Osteocyte (in vitro differentiated cells): ENCODE measurements around the gene TPK1. TPM values are rescaled to one million over a fixed set of nuclear protein-coding genes. Genes with fewer than 3 reads are reported as not detected.

Experiments used
- DNase-seq: peaks from one replicate; pipeline ENCODE4 v3.0.0; 2021; ENCODE audit warnings: mixed read lengths; ENCODE audit not compliant: unreplicated experiment; ENCODE audit errors: extremely low spot score
- H3K27ac Mint-ChIP-seq: one replicate; pipeline ENCODE4 v1.8.0; 2021; ENCODE audit warnings: mild to moderate bottlenecking, mixed read lengths; ENCODE audit not compliant: unreplicated experiment
- H3K27me3 Mint-ChIP-seq: one replicate; pipeline ENCODE4 v1.8.0; 2021; ENCODE audit warnings: mixed read lengths; ENCODE audit not compliant: unreplicated experiment
- H3K36me3 Mint-ChIP-seq: one replicate; pipeline ENCODE4 v1.8.0; 2021; ENCODE audit warnings: mixed read lengths; ENCODE audit not compliant: unreplicated experiment
- H3K4me1 Mint-ChIP-seq: one replicate; pipeline ENCODE4 v1.8.0; 2021; ENCODE audit warnings: mixed read lengths; ENCODE audit not compliant: unreplicated experiment
- H3K4me3 Mint-ChIP-seq: one replicate; pipeline ENCODE4 v1.8.0; 2021; ENCODE audit warnings: mild to moderate bottlenecking, moderate library complexity, mixed read lengths; ENCODE audit not compliant: unreplicated experiment
- H3K9me3 Mint-ChIP-seq: one replicate; pipeline ENCODE4 v1.8.0; 2021; ENCODE audit warnings: mixed read lengths; ENCODE audit not compliant: unreplicated experiment
- total RNA-seq: library from RNA; stranded (reverse); gene quantifications from 2 replicates; pipeline ENCODE4 v1.2.1, GENCODE V29; 2021
- TF ChIP-seq, protein P1 (sequence below): fragments of 200-600 bp; sonication (generic); IDR thresholded peaks from 2 replicates; pipeline ENCODE4 v1.5.0; 2021; ENCODE audit warnings: antibody characterized with exemption, mild to moderate bottlenecking, moderate library complexity

The TPK1 gene
- total RNA-seq, 1 donor from 2014 or later = 5.6 TPM

DNA sequence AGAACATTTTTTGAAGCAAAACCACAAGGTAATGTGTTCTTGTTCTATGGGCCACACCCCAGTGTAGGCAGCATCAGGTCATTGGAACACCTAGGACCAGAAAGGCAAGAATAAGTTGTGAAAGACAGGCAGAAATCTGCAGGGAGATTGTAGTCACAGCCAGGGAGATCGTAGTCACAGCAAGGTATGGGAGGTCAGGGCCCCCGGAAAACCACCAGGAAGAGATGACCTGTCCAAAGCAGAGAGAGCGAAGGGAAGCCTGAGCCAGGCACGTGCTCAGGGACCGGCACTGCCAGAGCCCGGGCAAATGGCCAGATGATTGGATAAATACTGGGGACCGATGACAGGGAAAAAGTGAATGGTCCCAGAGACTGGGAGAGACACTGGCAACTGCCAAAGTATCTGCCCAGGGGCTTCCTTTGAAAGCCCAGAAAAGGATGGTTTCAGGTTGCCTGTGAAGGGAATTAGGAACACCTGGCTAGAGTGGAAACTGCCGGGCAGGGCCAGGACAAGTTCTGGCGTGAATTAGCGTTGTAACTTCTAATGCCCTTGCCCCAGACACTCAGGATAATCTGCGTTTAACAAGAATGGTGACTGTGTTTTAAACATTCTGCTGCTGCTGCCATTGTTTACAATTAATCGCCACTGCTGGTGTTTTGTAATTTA is 428.5 kb downstream of the TPK1 start:
- Mint-ChIP-seq H3K27ac (no peak overlapping the region), H3K36me3 (no peaks in the 10 kb centered on the region), H3K4me3 (no peak overlapping the region), H3K4me1 (no peaks in the 10 kb centered on the region), H3K9me3 (no peaks in the 10 kb centered on the region), H3K27me3 (peaks cover 7% of the 10 kb centered on the region)
- no peak for DNase-seq
- TF ChIP-seq, protein P1, sequence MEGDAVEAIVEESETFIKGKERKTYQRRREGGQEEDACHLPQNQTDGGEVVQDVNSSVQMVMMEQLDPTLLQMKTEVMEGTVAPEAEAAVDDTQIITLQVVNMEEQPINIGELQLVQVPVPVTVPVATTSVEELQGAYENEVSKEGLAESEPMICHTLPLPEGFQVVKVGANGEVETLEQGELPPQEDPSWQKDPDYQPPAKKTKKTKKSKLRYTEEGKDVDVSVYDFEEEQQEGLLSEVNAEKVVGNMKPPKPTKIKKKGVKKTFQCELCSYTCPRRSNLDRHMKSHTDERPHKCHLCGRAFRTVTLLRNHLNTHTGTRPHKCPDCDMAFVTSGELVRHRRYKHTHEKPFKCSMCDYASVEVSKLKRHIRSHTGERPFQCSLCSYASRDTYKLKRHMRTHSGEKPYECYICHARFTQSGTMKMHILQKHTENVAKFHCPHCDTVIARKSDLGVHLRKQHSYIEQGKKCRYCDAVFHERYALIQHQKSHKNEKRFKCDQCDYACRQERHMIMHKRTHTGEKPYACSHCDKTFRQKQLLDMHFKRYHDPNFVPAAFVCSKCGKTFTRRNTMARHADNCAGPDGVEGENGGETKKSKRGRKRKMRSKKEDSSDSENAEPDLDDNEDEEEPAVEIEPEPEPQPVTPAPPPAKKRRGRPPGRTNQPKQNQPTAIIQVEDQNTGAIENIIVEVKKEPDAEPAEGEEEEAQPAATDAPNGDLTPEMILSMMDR = no peak

DNA sequence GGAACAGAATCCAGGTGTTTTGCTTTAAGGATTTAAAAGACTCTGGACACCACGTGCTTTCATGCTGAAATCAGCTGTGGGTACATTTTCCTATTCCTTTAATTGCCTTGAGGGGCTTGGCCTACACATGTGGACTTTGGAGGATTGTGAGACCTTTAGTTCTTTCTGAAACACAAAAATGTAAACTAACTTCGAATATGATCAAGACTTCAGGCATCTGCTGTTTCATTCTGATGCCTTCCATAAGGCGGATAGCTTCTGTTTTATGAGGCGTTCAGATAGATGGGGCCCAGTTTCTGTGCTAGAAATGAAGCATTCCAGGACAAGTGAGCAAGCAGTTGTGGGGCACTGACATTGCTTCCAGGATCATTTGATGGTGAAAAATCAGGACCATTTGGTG is 430.9 kb downstream of the TPK1 start:
- H3K4me1 Mint-ChIP-seq = no peaks in the 10 kb centered on the region
- peaks cover under 1% of the 10 kb centered on the region for H3K27me3 Mint-ChIP-seq
- no peaks in the 10 kb centered on the region for H3K36me3 Mint-ChIP-seq

DNA sequence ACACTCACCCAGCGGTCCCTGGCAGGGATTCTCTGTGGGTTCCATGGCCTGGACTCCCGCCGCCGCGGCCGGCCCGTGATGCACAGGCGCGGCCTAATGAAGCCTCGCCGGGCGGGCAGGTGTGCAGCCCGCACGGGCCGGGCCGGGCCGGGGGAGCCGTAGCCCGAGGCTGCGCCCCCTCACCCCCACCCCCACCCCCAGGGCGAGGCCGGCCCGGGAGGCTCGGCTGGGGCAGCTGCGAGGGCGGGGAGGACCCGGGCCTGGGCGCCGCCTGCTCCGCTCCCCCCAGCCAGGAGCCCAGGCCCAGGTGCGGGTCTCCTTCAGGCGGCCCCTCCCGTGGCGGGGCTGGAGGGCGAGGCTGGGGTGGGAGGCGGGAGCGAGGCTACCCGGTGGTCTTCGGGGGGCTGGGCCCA is 432.2 kb downstream of the TPK1 start, which contains the start of gene NOBOX:
Gene NOBOX, minus strand, starts transcription at position 45 of the 413 bp plus-strand sequence.
- no peak for DNase-seq
- Mint-ChIP-seq H3K4me1 (no peaks in the 10 kb centered on the region), H3K4me3 (no peak within 1 kb of the TSS), H3K36me3 (no peaks in the 10 kb centered on the region), H3K27me3 (no peaks in the 10 kb centered on the region), H3K9me3 (no peaks in the 10 kb centered on the region), H3K27ac (no peak within 1 kb of the TSS)
- TF ChIP-seq, protein P1 = no peak

More for the DNA sequence above, 430.9 kb downstream of the TPK1 start:
- no peak overlapping the region for H3K4me3 Mint-ChIP-seq
- TF ChIP-seq, protein P1 = no peak
- DNase-seq = no peak
- H3K9me3 Mint-ChIP-seq = no peaks in the 10 kb centered on the region
- H3K27ac Mint-ChIP-seq = no peak overlapping the region

DNA sequence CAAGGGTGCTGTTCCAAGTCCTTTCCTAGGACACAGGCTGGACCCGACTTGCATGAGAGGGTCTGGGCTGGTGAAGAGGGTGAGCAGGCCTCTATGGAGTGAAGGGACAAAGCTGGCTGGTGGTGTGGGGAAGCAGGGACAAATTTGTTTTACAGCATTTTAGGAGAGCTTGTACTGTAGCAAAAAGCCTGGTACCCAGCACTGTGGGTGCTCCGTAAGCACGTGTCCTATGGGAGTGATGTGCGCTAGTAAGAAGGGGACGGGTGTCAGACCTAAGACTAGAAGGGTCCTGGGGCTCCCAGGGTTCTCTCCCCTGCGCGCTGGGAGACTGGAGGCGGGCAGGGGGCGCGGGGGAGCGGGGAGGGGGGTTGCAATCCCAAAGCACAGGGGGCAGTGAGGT is 432.8 kb downstream of the TPK1 start:
- DNase-seq = no peak
- Mint-ChIP-seq H3K9me3 (no peaks in the 10 kb centered on the region), H3K4me3 (no peak overlapping the region), H3K27me3 (peaks cover 4% of the 10 kb centered on the region), H3K27ac (no peak overlapping the region), H3K4me1 (no peaks in the 10 kb centered on the region), H3K36me3 (no peaks in the 10 kb centered on the region)
- TF ChIP-seq, protein P1 = no peak
